Pulmonary artery endothelial cell (primary cell): Measurements from ENCODE around the gene TSPAN17. TPM values are rescaled to one million over a fixed set of nuclear protein-coding genes. Genes with fewer than 3 reads are reported as not detected.
A peak's percentile ranks its signal among the peaks of the same experiment; 100 is the strongest.
"Not testable (repeated sequence)": the region's sequence is repeated elsewhere in the genome, so short reads cannot be mapped to it uniquely, and the experiment has no call there.

Experiments
- DNase-seq: peaks from one replicate; pipeline ENCODE4 v3.0.0-alpha.2; 2011; ENCODE audit warnings: low read depth, low spot score
- total RNA-seq: library from RNA; depleted of rRNA; stranded (reverse); fragments of >200 nt; gene quantifications from 2 replicates; pipeline ENCODE4 v1.2.3, GENCODE V29; 2014

TSPAN17 gene, protein sequence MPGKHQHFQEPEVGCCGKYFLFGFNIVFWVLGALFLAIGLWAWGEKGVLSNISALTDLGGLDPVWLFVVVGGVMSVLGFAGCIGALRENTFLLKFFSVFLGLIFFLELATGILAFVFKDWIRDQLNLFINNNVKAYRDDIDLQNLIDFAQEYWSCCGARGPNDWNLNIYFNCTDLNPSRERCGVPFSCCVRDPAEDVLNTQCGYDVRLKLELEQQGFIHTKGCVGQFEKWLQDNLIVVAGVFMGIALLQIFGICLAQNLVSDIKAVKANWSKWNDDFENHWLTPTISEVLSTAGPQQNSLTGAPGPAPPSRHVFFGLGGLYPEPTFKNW
- 51.3 and 53.8 TPM in 2 replicates for total RNA-seq

DNA sequence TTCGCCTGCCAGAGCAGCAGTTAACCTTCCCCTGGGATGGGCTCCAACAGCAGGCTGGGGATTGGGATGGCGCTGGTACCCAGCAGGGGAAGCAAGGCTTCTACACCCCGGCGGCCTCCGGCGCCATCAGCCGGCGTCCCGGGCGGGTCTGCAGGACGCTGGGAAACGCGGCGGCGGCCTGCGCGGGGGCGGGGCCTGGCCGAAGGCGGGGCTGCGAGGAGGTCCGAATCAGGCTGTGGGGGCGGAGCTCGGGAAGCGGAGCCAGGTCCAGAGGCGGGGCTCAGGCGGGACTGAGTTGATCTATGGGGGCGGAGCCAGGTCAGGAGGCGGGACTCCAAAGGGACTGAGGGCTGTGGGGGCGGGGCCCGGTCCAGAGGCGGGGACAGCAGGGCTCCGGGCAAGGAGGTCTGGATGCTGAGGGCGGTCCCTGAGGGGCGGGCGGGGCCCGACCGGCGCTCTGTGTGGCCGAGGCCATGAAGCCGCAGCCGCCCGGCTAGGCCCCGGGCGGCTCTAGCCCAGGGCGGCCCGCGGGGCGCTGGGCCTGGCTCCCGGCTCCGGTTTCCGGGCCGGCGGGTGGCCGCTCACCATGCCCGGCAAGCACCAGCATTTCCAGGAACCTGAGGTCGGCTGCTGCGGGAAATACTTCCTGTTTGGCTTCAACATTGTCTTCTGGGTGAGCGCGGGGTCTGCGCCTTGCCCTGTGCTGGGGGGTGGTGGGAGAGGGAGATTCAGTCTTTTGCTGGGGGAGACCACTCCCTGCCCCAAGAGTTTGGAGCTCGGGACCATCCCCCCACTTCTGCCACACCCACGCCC lies at the start of gene TSPAN17:
Gene TSPAN17, plus strand, starts transcription at position 455 of the 813 bp plus-strand sequence. Its CDS starts 132 bp downstream, at position 587.
- DNase-seq: peak; percentile 93

DNA sequence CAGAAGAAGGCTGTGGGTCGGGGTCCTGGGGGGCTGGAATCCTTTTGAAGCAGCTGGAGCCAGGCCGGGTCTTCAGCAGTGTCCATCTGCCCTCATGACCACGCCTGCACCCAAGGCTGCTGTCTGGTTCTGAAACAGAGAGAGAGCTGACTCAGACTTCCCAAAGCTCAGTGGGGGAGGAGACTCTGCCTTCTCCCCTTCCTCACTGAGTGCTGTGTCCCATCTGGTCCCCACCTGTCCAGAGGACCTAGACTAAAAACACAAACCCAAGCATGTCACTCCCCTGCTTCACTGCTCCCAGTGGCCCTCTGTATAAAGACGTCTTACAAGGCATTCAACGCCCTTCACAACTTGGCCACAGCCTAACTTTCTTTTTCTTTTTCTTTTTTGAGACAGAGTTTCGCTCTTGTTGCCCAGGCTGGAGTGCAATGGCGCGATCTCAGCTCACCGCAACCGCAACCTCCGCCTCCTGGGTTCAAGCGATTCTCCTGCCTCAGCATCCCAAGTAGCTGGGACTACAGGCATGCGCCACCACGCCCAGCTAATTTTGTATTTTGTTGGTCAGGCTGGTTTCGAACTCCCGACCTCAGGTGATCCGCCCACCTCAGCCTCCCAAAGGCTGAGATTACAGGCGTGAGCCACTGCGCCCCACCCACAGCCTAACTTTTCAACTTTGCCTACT lies 47.4 kb upstream of the TSPAN17 start:
- not testable (repeated sequence) for DNase-seq

DNA sequence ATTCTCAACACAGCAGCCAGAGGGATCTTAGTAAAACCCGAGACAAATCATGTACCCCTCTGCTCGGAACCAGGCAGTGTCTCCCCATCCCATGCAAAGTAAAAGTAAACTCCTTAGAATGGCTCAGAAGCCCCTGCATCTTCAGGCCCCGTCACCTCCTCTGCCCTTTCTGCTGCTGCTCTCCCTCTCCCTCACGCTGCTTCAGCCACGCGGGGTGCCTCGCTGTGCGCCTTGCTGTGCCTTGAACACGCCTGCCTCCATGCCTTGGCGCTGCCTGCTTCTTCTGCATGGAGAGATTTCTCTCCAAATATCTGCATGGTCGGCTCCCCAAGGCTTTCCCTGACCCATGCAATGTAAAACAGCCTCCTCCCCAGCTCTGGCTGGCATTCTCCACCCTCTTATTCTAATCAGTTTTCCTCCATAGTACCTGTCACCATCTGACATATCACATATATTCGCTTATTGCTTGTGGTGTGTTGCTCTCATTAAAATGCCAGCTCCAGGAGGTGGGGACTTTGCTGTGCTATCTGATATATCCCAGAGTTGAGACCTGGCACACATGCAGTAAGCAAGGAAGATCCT lies 45.3 kb upstream of the TSPAN17 start:
- DNase-seq: no peak

DNA sequence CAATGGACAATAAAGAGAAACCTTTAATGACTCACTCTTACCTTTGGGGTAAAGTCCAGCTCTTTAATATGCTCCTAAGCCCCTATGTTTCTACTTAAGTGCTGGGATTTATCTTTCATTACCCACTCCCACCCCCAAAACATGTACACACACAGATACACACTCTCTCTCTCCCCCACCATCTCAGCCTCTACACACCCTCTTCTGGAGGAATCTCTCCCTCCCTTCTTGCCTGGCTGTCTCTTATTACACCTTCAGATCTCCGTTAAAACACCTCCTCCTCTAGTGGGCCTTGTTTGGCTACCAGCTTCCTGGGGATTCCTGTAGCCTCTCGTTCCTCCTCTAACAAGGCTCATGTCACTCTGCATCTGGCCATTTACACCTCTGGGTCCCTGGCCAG lies 44.2 kb upstream of the TSPAN17 start:
- DNase-seq: no peak

DNA sequence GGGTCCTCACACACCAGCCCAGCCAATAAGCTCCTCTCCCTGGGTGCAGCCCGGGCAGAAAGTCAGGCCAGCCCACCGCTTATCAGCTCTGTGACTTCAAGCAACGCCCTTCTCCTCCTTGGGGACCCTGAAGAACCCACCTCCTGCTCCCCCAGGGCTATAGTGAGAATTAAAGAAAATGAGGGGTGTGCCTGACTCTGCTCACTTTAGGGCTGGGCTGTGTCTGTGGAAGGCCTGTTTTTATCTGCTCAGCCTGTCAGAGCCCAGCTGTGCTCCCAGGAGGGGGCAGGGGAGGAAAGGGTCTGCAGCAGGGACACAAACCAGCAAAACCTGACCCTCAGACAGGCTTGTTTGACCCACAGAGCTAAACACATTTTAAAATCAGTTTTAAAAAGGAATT lies 41.3 kb upstream of the TSPAN17 start:
- no peak for DNase-seq

DNA sequence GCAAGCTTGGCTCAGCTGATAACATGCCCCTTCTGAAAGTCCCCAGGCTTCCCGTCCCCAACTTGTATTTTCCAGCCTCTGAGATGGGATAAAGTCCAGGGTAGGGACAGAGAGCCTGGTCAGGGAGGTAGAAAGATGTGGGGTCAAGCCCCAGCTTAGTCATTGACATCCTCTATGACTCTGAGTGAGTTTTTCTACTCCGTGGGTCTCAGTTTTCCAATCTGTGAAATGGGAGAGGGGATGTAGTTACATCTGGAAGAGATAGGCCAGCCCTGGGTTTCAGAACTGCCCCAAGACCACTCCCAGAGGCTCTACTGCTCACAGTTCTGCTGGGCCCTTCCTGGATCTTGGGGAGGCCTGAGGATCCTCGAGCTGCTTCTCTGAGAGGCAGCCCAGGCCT lies 40.4 kb upstream of the TSPAN17 start:
- no peak for DNase-seq

DNA sequence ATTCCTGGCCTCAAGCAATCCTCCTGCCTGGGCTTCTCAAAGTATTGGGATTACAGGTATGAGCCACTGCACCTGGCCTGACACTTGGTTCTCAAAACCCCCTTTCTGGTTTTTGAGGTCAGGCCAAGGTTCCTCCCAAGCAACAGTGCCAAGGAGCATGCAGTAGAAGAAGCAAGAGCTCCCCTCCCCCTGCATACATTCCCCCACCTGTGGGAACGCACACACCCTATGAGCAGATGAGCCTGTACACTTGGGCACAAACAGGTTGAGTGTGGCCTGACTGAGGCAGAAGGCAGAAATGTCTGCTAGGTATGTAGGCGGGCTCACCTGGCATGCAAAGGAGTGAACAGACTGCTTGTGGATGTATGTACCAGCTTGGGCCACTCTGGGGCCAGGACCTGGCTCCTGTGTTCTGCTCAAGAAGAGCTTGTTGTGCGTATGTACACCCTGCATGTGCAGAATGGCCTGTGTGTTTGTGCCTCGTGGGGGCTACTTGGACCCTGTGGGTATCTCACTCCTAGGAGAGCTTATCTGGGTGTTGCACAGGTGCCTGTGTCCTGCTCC lies 39.1 kb upstream of the TSPAN17 start:
- no peak for DNase-seq

DNA sequence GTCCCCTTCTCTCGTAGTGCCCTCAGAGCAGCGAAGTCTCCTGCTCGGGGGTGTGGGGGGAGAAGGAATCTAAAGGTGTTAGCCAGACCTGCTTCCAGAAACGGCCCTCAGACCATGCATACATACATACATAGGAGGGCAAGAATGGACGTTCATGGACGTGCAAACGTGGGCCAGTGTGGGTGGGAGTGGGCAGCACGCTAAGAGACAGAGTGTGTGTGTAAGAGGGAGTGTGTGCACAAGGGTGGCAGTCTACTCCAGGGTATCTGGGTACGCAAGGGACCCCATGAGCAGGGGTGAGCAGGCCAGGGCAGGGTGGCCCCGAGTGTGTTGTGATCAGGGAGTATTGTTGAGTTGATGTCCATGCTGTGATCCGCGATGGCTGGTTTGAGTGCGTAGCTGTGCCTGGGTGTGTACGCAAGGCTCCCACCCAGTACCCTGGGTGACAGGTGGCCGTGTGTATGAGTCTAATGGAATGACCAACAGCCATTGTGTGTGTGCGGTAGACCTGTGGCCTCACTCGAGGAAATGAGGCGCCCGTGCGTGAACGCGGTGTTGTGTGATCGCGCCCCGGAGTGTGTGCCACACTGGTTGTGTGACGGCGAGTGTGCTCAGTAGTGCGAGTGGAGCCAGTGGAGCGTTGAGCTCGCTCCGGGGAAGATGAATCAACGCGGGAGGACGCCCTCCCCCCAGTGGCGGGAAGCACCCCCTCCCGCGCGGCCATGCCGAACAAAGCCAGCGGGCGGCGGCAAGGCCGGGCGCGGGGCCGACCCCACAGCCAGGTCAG lies 38.2 kb upstream of the TSPAN17 start:
- DNase-seq: no peak

DNA sequence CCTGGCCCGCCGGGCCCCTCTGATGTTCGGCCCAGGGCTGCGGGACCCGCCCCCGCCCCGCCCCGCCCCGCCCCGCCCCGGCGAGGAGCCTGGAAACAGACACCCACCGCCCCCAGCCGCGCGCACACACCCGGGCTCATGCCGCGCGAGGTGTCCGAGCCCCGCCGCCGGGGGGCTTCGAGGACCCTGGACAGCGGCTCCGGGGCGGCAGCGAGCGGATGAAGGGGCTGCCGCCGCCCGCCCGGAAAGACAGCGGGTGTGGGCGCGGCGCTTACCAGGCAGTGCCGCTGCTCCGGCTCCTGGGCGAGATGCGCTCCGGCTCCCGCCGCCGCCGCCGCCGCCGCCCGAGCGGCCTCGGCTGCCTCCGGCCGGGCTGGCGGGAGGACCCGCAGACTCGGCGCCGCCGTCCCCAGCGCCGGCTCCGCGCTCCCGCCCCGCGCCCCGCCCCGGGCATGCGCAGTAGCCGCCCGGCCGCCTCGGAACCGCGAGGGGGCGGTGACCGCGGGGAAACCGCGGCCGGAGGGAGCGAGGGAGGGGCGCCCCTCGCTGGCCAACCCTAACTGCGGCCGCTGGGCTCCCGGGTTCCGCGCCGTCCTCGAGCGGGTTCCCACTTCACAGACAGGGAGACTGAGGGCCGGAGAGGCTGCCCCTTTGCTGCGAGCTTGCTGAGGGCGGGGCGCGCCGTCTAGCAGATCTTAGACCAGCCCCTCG lies 37.4 kb upstream of the TSPAN17 start, which contains the start of gene GPRIN1:
Gene GPRIN1, minus strand, starts transcription at position 433 of the 711 bp plus-strand sequence. CDS start 10,322 bp downstream, outside the sequence.
- DNase-seq: no peak

DNA sequence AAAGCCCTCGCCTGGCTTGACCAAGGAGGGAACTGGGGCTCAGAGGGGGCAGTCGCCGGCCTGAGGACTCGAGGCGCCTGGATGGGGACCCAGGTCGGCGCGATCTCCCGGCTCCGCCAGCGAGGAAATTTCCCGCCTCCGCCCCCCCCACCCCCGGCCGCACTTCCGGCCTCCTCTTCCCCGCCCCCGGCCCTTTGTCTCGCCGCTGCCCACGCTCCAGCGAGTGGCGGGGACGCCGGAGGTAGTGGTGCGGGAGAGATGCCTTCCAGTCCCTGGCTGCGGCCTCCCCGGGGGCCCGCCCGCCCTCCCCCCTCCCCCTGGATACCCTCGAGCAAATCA lies 36.9 kb upstream of the TSPAN17 start:
- DNase-seq: no peak

DNA sequence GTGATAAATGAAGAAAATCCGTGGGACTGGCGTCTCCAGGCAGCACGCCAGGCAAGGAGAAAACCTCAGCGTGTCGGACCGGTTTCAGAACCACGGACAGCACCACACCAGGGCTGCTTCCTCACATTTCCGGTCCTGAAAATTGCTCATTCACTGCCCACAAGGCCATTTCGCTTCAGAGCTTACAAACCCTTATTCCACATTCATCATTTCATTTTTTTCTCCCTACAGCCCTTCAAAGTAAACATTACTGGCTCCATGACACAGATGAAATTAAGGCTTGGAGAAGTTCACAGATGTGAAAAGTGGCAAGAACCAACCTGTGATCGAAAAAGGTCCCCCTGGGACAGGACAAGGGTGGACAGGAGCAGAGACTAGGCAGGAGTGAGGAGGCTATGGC lies 35.8 kb upstream of the TSPAN17 start:
- DNase-seq: peak; percentile 57

DNA sequence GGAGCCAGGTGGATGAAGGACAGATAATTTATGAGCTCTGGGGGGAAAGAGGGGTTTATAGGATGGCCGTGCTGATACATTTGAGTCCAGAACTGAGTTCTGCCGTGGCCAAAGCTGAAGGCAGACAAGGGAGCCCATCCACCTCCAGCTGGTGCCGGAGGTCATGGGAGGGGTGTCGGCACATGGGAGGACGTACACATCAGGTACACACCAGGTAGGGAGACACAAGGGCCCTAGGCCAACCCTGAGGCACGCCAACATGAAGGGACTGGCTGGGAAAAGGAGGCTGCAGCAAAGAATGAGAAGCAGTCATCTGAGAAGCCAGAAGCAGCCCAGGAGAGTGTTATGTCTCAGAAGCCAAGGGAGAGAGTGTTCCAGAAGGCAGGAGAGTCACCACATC lies 35.3 kb upstream of the TSPAN17 start:
- DNase-seq: no peak

DNA sequence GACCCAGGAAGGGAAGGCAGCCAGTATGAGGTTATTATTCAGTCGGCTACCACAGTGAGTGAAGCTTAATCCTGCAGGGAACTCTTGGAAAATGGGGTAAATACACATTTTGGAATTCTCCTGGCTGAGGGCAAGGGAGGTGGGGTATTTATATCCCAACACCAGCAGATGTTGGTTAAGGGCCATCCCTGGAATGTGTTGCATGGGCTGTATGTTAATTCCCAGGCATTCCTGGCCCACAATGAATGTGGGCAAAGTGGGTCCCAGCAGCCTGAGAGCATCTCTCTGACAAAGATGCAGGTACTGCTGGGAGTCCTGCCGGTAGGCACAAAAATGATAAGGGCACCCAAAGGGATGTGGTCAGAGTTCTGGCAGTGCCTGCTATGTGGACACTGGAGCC lies 34.4 kb upstream of the TSPAN17 start:
- no peak for DNase-seq

DNA sequence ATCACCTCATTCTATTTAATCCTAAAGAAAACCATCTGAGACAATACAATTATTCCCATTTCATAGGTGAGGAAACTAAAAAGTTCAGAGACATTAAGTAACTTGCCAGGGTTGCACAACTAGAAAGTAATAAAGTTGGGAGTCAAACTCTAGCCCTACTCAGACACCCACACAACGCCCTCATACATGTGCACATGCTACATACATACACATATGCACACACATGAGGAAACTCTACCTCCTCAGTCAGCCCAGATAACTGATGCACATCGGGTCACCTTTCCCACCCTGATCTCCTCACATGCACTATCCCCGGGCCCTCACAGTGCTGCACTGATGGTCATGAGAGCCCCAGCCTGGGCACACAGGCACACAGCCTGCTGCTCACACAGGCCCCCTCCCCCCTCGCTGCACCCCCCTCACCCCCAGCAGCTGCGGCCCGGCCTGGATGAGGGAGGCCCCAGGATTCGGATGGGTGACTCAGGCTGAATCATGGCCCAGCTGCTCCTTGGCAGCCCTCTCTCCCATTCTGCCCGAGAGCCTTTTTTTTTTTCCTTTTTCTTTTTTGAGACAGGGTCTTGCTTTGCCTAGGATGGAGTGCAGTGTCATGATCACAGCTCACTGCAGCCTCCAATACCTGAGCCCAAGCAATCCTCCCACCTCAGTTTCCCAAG lies 32.3 kb upstream of the TSPAN17 start:
- peak; percentile 59 for DNase-seq

DNA sequence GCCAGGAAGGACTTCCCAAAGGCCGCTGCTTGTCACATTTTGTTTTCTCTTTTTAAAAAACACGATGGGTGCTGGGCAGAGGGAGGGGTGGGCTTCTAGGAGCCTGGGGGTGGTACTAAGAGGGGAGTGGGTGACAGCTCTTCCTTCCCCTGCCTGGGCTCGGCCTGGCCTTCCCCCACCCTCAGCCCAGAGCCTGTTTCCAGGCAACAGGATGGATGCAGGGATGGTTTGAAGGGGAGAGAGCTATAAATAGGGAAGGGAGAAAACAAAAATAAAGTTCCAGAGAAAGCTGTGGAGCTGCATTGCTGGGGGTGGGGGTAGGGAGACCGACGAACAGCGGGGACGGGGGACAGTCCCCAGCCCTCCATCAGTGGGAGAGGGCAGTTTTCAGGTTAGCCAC lies 30.8 kb upstream of the TSPAN17 start:
- no peak for DNase-seq

DNA sequence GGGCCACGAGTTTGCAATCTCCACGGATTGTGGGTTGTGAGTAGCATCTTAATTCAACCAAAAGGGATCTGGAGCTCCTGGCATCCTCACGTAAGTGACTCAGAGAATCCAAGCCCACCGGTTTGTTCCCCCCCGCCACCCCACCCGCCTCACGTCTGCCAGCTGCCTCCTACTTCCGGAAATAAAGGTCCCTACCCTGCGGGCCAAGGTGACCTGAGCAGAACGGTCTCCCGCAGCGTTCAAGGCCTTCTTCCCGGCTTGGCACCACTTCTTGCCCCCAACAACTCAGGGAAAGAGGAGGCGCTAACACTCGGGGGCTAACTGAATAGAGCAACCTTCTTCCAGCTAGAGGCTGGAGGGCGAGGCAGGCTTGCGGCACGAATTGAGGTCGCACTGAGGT lies 28.5 kb upstream of the TSPAN17 start:
- no peak for DNase-seq

DNA sequence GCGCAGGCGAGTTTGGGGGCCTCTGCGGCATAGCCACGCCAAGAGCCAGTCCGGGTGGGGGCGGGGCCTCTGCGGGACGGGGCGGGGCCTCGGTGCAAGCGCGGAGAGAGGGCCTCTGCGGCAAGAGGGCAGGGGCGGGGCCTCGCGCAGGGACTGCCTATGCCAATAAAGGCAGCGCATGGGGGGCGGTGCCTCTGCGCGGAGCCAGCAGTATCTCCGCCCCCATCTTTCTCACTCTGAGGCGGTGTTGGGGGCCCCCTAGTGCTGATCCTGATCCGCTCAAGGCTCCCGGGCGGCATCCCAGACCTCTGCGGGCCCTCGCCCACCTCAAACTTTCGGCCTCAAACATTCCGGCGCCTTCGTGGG lies 28.1 kb upstream of the TSPAN17 start:
- DNase-seq: peak; percentile 61

DNA sequence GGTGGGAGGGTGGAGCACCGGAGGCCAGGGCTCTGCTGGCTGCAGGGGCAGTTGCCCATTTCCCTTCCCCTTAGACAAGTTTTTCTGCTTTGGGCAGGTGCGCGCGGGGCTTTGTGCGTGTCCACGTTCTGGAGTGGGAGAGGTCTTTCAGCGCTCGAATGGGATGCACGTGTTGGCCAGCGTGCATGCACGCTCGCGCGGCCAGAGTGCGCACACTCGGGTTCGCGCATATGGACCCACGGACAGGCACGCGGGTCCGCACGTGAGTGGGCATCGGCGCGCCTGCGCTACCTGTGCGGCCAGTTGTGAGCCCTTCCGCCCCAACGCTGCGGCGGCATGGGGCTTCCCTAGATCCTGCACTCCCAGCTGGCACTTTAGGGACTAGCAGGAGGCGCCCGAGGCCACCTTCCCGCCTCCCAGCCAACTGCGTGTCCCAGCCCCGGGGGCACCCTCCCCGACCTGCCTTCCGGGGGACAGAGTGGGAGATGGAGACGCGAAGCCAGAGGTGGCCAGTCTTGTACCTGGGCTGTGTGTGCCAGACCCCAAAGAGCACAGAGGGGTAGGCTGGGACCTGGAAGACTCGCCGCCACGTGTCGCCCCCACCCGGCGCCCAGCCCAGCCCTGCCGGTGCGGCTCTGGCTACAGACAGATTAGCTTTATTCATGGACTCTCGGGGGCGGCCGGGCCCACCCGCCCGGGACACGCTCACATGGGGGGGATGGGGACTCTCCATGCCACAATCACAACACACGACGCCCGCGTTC lies 27.5 kb upstream of the TSPAN17 start:
- DNase-seq: no peak
